OCI-LY7 (cell line): Measurements from ENCODE around the gene FMN2.

Source experiments
- EZH2phosphoT487 ChIP-seq: fragments of 200-600 bp; sonication (generic); IDR thresholded peaks from 2 replicates; pipeline ENCODE4 v1.6.1; 2018; ENCODE audit warnings: low read depth, borderline replicate concordance, mild to moderate bottlenecking, mixed run types, antibody characterized with exemption, low read length, moderate library complexity, mixed read lengths
- TF ChIP-seq, protein P1 (sequence below): fragments of 200-600 bp; sonication (generic); conservative IDR thresholded peaks from 2 replicates; pipeline ENCODE4 v1.5.1; 2014; ENCODE audit warnings: mild to moderate bottlenecking, antibody characterized with exemption, low read length, moderate library complexity, mixed read lengths

DNA sequence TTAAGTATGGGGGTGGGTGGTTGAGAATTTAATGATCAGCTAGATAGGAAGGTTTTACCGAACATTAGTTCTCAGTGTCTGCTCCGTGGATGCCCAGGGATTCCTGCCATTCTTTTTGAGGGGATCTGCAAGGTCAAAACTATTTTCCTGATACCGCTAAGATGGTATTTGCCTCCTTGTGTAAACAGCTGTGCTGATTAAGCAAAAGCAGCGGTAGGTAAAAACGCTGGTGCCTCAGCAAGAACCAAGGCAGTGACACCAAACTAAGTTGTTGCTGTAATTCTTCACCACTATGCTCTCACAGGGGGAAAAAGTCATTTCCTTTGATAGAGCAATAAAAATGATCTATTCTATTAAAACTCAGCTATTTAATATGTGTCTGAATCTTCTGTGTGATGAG lies 229.0 kb downstream of the FMN2 start:
- TF ChIP-seq, protein P1, sequence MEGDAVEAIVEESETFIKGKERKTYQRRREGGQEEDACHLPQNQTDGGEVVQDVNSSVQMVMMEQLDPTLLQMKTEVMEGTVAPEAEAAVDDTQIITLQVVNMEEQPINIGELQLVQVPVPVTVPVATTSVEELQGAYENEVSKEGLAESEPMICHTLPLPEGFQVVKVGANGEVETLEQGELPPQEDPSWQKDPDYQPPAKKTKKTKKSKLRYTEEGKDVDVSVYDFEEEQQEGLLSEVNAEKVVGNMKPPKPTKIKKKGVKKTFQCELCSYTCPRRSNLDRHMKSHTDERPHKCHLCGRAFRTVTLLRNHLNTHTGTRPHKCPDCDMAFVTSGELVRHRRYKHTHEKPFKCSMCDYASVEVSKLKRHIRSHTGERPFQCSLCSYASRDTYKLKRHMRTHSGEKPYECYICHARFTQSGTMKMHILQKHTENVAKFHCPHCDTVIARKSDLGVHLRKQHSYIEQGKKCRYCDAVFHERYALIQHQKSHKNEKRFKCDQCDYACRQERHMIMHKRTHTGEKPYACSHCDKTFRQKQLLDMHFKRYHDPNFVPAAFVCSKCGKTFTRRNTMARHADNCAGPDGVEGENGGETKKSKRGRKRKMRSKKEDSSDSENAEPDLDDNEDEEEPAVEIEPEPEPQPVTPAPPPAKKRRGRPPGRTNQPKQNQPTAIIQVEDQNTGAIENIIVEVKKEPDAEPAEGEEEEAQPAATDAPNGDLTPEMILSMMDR: no peak
- TF ChIP-seq EZH2phosphoT487: no peak
